RPMI7951 (cell line): ENCODE measurements around the gene RALY. TPM values are rescaled to one million over a fixed set of nuclear protein-coding genes. Genes with fewer than 3 reads are reported as not detected.
"Not testable (repeated sequence)": the region's sequence is repeated elsewhere in the genome, so short reads cannot be mapped to it uniquely, and the experiment has no call there.

Source experiments
- DNase-seq: peaks from one replicate; pipeline ENCODE4 v3.0.0-alpha.2; 2012; ENCODE audit warnings: low read depth
- total RNA-seq: library from RNA; depleted of rRNA; stranded (reverse); fragments of >200 nt; shearing (Covaris generic); gene quantifications from 2 replicates; pipeline ENCODE4 v1.2.3, GENCODE V29; 2014

RALY gene
- total RNA-seq, 1 experiment from 2014 or later = 153 TPM

DNA sequence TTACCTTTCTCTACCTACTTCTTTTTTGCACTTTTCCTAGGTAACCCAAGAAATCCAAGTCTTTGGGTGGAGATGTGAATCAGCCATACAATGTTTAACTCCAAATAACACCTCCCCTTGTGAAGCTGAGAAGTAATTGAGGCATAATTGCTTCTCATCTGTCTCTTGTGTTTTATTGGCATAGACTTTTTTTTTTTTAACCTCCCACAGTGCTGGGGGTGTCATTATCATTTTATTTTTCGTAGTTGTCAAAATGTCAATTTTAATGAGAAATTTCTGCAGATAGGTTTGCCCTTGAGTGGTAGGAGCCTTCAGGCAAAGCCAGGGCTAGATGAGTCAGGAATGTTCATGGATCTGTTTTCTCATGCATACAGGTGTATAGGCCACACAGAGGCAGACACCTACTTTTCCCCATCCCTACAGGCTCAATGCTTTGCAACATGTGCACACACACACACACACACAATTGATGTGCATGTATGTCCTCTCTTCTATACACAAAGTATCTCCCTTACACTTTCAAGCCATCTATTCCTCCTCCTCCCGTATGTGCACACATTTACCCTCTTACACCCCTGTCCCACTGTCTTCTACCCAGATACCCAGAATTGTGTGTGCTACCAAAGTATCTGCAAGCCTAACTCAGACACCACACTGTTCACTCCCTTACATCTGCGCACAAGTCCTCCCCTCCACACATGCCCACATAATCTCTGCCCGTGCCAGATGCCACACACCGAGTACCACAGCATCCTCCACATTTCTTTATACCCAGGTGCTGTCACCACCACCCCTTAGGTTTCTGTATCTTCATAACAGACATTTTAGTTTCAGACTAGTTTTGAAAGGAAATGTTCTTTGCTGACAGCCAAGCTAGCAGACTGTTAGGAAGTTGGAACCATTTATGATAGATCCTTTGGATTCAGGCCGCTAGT is 22.0 kb downstream of the RALY start:
- DNase-seq = no peak

DNA sequence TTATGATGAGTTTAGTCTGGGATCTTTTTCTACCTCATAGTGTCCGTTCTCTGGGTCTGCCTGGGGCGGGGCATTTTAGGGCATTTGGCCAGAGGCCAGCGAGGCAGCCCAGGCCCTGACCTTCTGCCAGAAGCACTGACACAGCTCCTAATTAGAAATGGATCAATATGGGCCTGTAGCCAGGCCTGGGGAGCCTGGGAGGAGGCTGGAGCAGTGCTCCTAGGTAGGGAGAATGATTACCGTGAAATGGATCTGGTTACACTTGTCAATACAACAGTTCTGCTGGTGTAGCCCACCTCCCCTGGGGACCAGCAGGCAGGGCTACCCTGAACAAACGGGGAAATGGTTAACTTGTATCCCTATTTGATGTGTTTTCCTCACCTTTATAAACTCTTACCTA is 23.0 kb downstream of the RALY start:
- no peak for DNase-seq

- peak; percentile 91 for DNase-seq
These were observed 23.9 kb downstream of the RALY start for GRCh38 chr20:34017610-34018009.

GRCh38 chr20:34018166-34018565 is 24.5 kb downstream of the RALY start:
- DNase-seq = no peak

DNA sequence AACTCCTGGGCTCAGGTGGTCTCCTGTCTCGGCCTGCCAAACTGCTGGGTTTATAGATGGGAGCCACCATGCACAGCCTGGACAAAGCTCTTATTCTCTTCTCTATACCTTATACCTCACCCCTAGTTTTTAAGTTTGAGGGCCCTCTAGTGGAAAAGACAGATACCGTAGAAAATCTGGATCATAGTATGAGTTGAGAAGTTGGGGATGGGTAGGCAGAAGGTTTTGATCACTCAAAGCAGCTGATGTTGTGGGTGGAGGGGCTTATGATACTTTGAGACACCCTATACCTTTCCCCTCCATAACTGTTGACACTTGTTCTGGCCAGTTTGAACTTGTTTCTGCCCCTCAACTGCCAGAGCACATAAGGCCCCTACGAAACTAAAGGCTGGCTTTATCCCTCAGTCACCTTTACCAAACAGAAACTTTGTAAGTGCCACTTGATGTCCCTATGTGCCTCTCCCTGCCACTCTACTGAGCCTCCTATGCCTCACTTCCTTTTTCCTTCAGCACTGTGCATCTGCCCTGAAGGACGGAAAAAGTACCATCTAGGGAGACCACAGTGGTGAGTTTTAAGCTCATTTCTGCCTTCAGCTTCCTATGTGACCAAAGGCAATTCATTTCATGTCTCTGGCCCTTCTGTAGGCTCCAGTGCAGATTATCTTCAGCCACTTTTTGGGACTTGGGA is 28.6 kb downstream of the RALY start:
- DNase-seq = peak; percentile 38

DNA sequence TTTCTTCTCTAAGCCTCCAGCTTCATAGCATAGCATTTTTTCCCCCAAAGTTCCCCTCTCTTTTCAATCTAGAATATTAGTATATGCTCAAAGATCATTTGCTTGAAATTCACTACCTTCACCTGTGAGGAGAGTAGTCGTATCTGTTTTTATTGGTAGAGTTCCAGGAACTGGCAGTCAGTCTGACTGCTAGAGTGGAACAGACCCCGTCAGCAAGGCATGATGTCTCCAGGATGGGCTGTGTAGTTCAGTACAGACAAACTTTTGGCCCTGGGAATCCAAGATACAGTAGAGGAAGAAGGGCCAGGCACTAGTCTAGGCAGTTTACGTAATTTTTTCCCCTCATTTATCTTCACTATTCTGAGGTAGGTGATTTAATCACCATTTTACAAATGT is 29.1 kb downstream of the RALY start:
- DNase-seq = no peak

GRCh38 chr20:34023937-34024722 is 30.4 kb downstream of the RALY start:
- no peak for DNase-seq

DNA sequence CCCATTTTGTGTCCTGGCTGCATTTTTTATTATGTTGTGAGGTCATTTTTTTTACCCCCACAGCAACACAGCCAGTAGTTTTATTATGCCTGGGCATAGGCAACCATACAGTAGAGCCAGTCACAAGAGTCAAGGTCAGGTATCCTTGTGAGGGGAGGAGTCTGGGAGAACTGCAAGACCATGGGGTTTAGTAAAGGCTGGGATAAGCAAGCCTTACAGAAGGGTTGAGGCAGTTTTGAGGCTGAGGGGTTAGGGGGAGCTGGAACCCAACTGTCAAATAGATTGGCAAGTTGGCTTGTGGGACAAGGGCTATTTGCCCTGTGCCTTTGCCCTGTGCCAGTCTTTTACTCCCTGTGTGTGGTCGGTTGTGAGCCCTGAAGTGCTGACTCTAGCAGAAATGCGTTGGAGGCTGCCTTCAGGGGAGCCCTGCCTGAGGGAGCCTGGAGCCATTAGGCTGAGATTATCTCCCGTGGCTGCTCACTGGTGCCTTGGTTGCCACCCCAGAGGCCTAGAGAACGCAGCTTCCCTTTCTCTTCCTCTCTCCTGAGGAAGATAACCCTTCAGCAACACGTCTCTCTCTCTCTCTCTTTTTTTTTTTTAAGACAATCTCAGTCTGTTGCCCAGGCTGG is 31.1 kb downstream of the RALY start:
- no peak for DNase-seq

- not testable (repeated sequence) for DNase-seq
These were observed 34.3 kb downstream of the RALY start for GRCh38 chr20:34028013-34028412.

GRCh38 chr20:34029415-34029814 is 35.7 kb downstream of the RALY start:
- no peak for DNase-seq

DNA sequence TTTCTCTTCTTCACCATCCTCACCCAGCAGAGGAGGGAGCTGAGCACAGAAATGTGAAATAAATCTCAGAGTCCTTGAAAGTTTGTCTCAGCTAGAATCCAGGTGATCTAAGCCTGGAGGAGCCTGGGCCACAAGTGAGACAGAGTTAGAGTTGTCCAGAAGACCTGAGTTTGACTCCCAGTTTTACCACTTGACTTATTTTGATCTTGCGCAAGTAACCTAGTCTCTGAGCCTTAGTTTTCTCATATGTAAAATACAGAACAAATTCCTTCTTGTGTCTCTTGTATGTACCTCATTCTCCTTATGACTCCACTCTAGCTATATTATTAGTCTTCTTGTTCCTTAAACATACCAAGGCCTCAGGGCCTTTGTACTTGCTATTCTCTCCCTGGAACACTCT is 36.7 kb downstream of the RALY start:
- no peak for DNase-seq

- DNase-seq = no peak
These were observed 40.2 kb downstream of the RALY start for GRCh38 chr20:34033903-34034302.

DNA sequence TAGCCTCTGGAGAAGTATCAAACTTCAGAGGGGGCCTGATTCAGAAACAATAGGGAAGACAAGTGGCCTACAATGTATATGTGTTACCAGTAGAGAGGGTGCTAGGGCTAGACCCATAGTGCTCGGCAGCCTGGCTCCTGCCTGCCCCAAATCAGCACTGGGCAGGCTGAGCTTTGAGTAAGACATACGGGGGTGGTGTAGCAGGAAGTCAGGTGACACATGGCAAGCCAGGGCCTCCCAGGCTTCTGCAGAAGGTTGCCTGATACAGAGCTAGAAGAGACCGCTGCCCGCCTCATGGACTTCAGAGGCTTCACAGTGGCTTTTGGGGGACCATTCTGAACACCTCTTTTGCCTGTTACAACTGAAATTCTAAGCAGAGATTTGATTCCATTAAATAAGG is 43.4 kb downstream of the RALY start:
- DNase-seq = no peak

DNA sequence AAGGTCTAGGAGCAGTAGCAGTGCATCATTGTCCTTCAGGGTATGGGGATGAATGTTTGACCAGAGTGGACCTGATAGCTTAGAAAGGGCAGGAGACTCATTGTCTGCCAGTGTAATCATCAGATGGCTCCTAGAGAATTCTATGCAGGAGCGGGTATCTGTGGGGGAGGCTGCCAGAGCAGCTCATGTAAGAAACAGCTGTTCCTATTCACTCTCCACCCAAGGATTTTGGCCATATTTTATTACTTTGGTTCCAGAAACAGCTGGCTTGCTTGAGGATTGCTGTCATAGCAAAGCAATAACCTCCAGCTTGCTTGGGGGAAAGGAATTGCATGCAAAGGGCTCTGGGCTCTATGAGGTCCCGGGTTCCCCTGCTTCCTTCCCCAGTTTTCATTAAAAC is 44.1 kb downstream of the RALY start:
- no peak for DNase-seq

- DNase-seq = no peak
These were observed 46.7 kb downstream of the RALY start for GRCh38 chr20:34040300-34040995.

DNA sequence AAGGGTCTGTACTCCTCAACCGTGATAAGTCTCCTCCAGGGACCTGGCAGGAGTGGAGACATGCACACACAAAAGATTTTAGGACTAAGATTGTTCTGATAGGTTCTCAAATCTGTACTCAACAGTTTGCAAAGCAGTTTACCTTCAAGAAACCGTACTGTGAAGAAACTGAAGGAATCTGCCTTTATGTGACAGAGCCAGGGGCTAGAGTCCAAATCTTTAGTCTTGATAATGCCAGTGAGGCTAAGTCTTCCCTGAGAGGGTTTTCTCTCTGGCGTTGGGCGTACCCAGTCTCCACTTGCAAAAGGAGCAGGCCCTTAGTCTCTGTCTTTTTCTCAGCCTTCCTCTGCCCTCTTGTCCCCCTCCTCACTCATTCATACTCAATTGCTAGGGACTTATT is 47.5 kb downstream of the RALY start:
- no peak for DNase-seq

- DNase-seq = no peak
These were observed 48.6 kb downstream of the RALY start for GRCh38 chr20:34042262-34042661.

DNA sequence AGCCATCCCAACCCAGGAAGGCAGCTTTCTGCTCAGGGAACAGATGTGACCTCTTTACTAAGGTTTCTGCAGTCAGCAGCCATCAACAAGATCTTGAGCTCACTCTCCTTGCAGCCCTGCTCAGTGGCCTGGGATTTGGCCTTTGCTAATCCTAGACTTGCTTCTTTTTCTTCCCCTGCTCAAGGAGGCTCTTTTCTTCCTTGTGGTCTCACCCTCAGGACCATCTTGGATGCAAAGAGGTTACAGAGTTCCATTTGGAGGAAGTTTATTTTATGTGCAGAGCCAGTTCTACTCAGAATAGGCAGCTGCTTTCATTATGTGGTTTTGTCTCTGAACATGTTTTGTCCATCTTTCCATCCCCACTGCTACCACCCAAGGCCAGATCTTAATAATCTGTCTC is 49.3 kb downstream of the RALY start:
- no peak for DNase-seq

GRCh38 chr20:34045294-34045693 is 51.6 kb downstream of the RALY start:
- peak; percentile 18 for DNase-seq

GRCh38 chr20:34045930-34046725 is 52.4 kb downstream of the RALY start:
- DNase-seq = no peak
